Neural cell (in vitro differentiated cells): ENCODE data around the gene TCF25. TPM values are rescaled to one million over a fixed set of nuclear protein-coding genes. Genes with fewer than 3 reads are reported as not detected.

Experiments
- H2AFZ ChIP-seq: fragments of 200-600, 300-800 bp; sonication (generic), shearing (Covaris generic); 2 replicates; pipeline ENCODE4 v1.6.0; 2014; ENCODE audit warnings: low read depth, mild to moderate bottlenecking, antibody characterized with exemption, low read length, moderate library complexity
- H3F3A ChIP-seq: fragments of 200-600 bp; shearing (Covaris generic); 2 replicates; pipeline ENCODE4 v1.6.1; 2016; ENCODE audit warnings: mild to moderate bottlenecking, moderate library complexity, mixed read lengths, antibody characterized with exemption, low read length; ENCODE audit not compliant: insufficient read depth, poor library complexity, severe bottlenecking
- H3K27ac ChIP-seq: fragments of 200-600, 300-800 bp; sonication (generic), shearing (Covaris generic); 2 replicates; pipeline ENCODE4 v1.5.1; 2014; ENCODE audit warnings: mild to moderate bottlenecking, low read length, moderate library complexity
- H3K27me3 ChIP-seq: fragments of 300-800, 200-600 bp; sonication (generic), shearing (Covaris generic); 2 replicates; pipeline ENCODE4 v1.6.0; 2014; ENCODE audit warnings: mild to moderate bottlenecking, low read depth, low read length, moderate library complexity; ENCODE audit not compliant: insufficient read depth
- H3K36me3 ChIP-seq: fragments of 300-800, 200-600 bp; sonication (generic), shearing (Covaris generic); 2 replicates; pipeline ENCODE4 v1.5.1; 2014; ENCODE audit warnings: mild to moderate bottlenecking, antibody characterized with exemption, low read length, moderate library complexity; ENCODE audit not compliant: insufficient read depth
- H3K4me2 ChIP-seq: fragments of 300-800, 200-600 bp; sonication (generic), shearing (Covaris generic); 2 replicates; pipeline ENCODE4 v1.6.0; 2014; ENCODE audit warnings: mild to moderate bottlenecking, low read length
- H3K4me3 ChIP-seq: fragments of 300-800, 200-600 bp; sonication (generic), shearing (Covaris generic); 2 replicates; pipeline ENCODE4 v1.5.1; 2014; ENCODE audit warnings: mild to moderate bottlenecking, low read length, moderate library complexity
- H3K79me2 ChIP-seq: fragments of 200-600 bp; shearing (Covaris generic); replicated peaks from 2 replicates; pipeline ENCODE4 v1.6.0; 2014; ENCODE audit warnings: mild to moderate bottlenecking, low read length, moderate library complexity; ENCODE audit not compliant: insufficient read depth
- H3K9ac ChIP-seq: fragments of 300-800, 200-600 bp; sonication (generic), shearing (Covaris generic); 2 replicates; pipeline ENCODE4 v1.6.1; 2016; ENCODE audit warnings: mild to moderate bottlenecking, low read length, mixed read lengths
- H3K9me2 ChIP-seq: fragments of 200-600 bp; shearing (Covaris generic); 2 replicates; pipeline ENCODE4 v1.6.1; 2016; ENCODE audit warnings: mild to moderate bottlenecking, low read length, mixed read lengths; ENCODE audit not compliant: insufficient read depth
- H3K9me3 ChIP-seq: fragments of 200-600, 300-800 bp; sonication (generic), shearing (Covaris generic); 2 replicates; pipeline ENCODE4 v1.6.1; 2016; ENCODE audit warnings: mild to moderate bottlenecking, mixed run types, low read length, moderate library complexity, mixed read lengths
- H4K20me1 ChIP-seq: fragments of 200-600 bp; shearing (Covaris generic); 2 replicates; pipeline ENCODE4 v1.6.1; 2016; ENCODE audit warnings: mild to moderate bottlenecking, mixed run types; ENCODE audit not compliant: insufficient read depth
- CTCF ChIP-seq: fragments of 450-650 bp; IDR thresholded peaks from 2 replicates; pipeline ENCODE4 v1.5.1; 2014; ENCODE audit warnings: antibody characterized with exemption, mild to moderate bottlenecking, moderate library complexity; ENCODE audit not compliant: poor library complexity, severe bottlenecking
- EP300 ChIP-seq: fragments of 450-650 bp; conservative IDR thresholded peaks from 2 replicates; pipeline ENCODE4 v1.6.1; 2014; ENCODE audit warnings: antibody characterized with exemption, mild to moderate bottlenecking, moderate library complexity; ENCODE audit not compliant: poor library complexity, severe bottlenecking
- EZH2 ChIP-seq: fragments of 200-600, 300-800 bp; shearing (Covaris generic), sonication (generic); IDR thresholded peaks from 2 replicates; pipeline ENCODE4 v1.6.1; 2014; ENCODE audit warnings: antibody characterized with exemption, low read length, borderline replicate concordance, mild to moderate bottlenecking; ENCODE audit not compliant: insufficient read depth, poor library complexity, severe bottlenecking
- MXI1 ChIP-seq: fragments of 450-650 bp; conservative IDR thresholded peaks from 2 replicates; pipeline ENCODE4 v1.6.1; 2014; ENCODE audit warnings: antibody characterized with exemption, mild to moderate bottlenecking; ENCODE audit not compliant: poor library complexity, severe bottlenecking
- POLR2AphosphoS5 ChIP-seq: IDR thresholded peaks from 2 replicates; pipeline ENCODE4 v1.6.1; 2012
- RAD21 ChIP-seq: fragments of 450-650 bp; conservative IDR thresholded peaks from 2 replicates; pipeline ENCODE4 v1.6.1; 2014; ENCODE audit warnings: antibody characterized with exemption, mild to moderate bottlenecking, moderate library complexity
- REST ChIP-seq: IDR thresholded peaks from 2 replicates; pipeline ENCODE4 v1.6.1; 2012; ENCODE audit warnings: borderline replicate concordance
- SMC3 ChIP-seq: fragments of 450-650 bp; conservative IDR thresholded peaks from 2 replicates; pipeline ENCODE4 v1.6.1; 2014; ENCODE audit warnings: antibody characterized with exemption, mild to moderate bottlenecking, moderate library complexity; ENCODE audit not compliant: poor library complexity
- TAF1 ChIP-seq: IDR thresholded peaks from 2 replicates; pipeline ENCODE4 v1.6.1; 2012; ENCODE audit warnings: low read depth
- polyA plus RNA-seq: library from polyadenylated mRNA; depleted of rRNA; stranded (reverse); fragments of >200 nt; gene quantifications from 2 replicates; pipeline ENCODE4 v1.2.3, GENCODE V29; 2014

TCF25 gene
- polyA plus RNA-seq, 1 donor from 2014 or later, result 200 TPM

GRCh38 chr16:89920723-89921122, 47.3 kb downstream of the TCF25 start:
- H3K9ac ChIP-seq, result peak overlapping the region; percentile 100
- H3F3A ChIP-seq, result peaks cover 5% of the 10 kb centered on the region
- H3K27ac ChIP-seq, result no peak overlapping the region
- peaks cover 57% of the 10 kb centered on the region for H3K79me2 ChIP-seq
- no peak overlapping the region for H3K4me2 ChIP-seq
- H3K27me3 ChIP-seq, result no peaks in the 10 kb centered on the region
- peaks cover 12% of the 10 kb centered on the region for H4K20me1 ChIP-seq
- no peaks in the 10 kb centered on the region for H3K9me2 ChIP-seq
- peak overlapping the region; percentile 93 for H3K4me3 ChIP-seq
- H2AFZ ChIP-seq, result no peak overlapping the region
- H3K9me3 ChIP-seq, result no peaks in the 10 kb centered on the region
- no peaks in the 10 kb centered on the region for H3K36me3 ChIP-seq
- TF ChIP-seq EP300, result no peak
- TF ChIP-seq TAF1, result no peak

- no peaks in the 10 kb centered on the region for H3K9me2 ChIP-seq
- TF ChIP-seq EP300, result no peak
- TF ChIP-seq POLR2AphosphoS5, result no peak
- no peak for TF ChIP-seq MXI1
- TF ChIP-seq RAD21, result no peak
- no peak for TF ChIP-seq CTCF
- no peak for TF ChIP-seq TAF1
- peak overlapping the region; percentile 94 for H3K4me2 ChIP-seq
- peak overlapping the region; percentile 99 for H3K27ac ChIP-seq
- H3K9ac ChIP-seq, result peak overlapping the region; percentile 100
- H3K27me3 ChIP-seq, result no peaks in the 10 kb centered on the region
- peaks cover 15% of the 10 kb centered on the region for H4K20me1 ChIP-seq
- peak overlapping the region; percentile 93 for H3K4me3 ChIP-seq
- no peaks in the 10 kb centered on the region for H3K36me3 ChIP-seq
- H3F3A ChIP-seq, result peaks cover 5% of the 10 kb centered on the region
- H3K79me2 ChIP-seq, result peaks cover 60% of the 10 kb centered on the region
- H2AFZ ChIP-seq, result no peak overlapping the region
- no peaks in the 10 kb centered on the region for H3K9me3 ChIP-seq
These were observed 47.8 kb downstream of the TCF25 start for GRCh38 chr16:89921131-89921701.

- Histone ChIP-seq H2AFZ (no peak overlapping the region), H3K4me3 (peak overlapping the region; percentile 93), H3K9me2 (no peaks in the 10 kb centered on the region), H3K36me3 (no peaks in the 10 kb centered on the region), H3K79me2 (peaks cover 67% of the 10 kb centered on the region), H3F3A (peaks cover 5% of the 10 kb centered on the region), H3K27ac (peak overlapping the region; percentile 99), H4K20me1 (peaks cover 19% of the 10 kb centered on the region), H3K9ac (peak overlapping the region; percentile 100), H3K27me3 (no peaks in the 10 kb centered on the region), H3K9me3 (no peaks in the 10 kb centered on the region), H3K4me2 (peak overlapping the region; percentile 94)
- TF ChIP-seq EP300 (no peak), TAF1 (no peak), MXI1 (no peak), RAD21 (no peak), CTCF (no peak), REST (no peak), POLR2AphosphoS5 (no peak), EZH2 (no peak), SMC3 (no peak)
These were observed 48.5 kb downstream of the TCF25 start for GRCh38 chr16:89921702-89922476.
